ENCODE measurements around the gene CAPZB. TPM values are rescaled to one million over a fixed set of nuclear protein-coding genes. Genes with fewer than 3 reads are reported as not detected.

The CAPZB gene
- total RNA-seq, 1 donor from 2014 or later = 116 TPM

DNA sequence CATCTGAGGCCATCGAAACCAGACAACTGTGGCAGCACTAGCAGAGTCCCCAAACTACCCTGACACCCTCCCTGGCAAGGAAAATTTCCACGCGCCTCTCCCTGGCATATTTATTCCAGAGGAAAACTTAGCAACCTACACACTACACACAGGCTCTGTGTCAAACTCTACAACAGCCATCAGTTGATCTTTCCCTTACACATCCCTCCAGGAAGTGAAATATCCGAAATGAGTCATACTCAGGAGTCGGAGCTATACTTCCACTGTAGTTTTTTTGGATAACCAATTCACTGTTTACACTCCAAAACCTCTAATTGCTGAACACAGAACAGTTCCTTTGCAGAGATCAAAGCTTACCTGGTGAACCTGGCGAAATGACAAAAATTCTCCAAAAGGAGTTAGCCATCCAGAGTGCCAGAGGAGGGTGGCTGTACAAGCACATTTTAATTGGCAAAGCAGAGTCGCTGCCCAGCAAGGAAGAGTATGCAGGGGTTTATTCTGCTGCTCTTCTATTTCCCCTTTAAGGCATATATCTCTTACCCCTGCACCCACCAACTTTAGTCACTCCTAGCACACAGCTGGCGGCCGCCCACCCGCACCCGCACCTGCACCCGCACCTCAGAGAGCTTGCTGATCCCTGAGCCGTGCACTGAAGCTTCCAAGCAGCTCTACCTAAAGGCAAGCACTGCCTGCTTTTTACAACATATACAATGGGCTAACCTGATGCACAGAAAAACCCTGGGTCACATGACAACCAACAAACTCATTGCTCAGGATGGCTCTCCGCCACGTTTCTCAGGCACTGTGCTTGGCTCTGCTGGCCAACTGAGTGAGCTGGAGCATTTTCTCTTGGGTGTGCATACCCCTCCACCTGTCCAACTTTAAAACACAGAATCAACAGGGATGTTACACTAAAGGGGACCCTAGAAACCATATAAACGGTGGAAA, 54.9 kb downstream of the CAPZB start:
- no peak for DNase-seq (ENCODE audit: low read depth)

DNA sequence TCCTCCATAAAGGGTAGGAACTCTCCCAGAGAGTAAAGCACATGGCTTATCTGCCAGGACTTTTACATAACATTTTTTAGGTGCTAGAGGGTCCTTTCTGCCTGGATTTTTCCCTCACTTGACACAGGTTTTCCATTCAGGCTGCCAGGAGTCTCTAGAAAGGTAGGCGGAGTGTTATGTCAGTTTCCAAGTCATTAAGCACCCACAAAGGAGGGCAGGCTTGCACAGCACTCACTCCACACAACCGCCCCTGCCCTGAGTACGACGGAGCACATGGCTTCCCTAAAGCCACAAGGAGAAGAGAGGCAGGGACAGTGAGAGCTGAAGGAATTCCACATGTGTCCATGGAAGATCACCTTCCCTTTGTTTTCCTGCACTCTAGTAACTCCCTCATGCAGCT, 55.7 kb downstream of the CAPZB start:
- DNase-seq (ENCODE audit: low read depth) = no peak

GRCh38 chr1:19427087-19427781, 58.1 kb downstream of the CAPZB start:
- DNase-seq (ENCODE audit: low read depth) = peak; percentile 59

GRCh38 chr1:19426294-19427086, 58.8 kb downstream of the CAPZB start:
- no peak for DNase-seq (ENCODE audit: low read depth)

DNA sequence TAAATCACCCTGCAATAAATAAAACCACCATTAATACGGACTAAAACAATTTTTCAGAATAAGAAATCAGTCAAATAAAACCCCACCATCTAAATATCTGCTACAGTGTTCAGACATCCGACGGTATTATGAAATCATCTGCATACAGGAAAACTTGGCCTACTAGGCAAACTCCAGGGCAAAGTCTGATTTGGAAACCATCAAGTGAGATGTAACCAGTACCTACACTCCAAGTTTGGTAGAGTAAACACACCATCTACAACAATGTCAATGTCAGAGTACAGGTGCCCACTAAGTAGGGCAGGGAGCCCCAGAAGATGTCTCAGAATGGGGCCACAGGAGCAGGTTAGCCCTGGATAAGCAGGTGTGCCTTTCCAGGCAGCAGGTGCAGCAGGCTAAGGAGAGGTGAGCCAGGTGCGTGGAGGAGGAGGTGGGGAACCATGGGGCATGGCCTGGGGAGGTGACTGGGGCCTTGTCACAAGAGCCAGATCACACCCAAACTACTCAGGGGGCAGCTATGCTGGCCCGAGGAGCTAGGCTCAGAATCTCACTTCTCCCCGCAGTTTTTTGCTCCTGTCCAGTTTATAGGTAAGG, 59.6 kb downstream of the CAPZB start:
- no peak for DNase-seq (ENCODE audit: low read depth)

DNA sequence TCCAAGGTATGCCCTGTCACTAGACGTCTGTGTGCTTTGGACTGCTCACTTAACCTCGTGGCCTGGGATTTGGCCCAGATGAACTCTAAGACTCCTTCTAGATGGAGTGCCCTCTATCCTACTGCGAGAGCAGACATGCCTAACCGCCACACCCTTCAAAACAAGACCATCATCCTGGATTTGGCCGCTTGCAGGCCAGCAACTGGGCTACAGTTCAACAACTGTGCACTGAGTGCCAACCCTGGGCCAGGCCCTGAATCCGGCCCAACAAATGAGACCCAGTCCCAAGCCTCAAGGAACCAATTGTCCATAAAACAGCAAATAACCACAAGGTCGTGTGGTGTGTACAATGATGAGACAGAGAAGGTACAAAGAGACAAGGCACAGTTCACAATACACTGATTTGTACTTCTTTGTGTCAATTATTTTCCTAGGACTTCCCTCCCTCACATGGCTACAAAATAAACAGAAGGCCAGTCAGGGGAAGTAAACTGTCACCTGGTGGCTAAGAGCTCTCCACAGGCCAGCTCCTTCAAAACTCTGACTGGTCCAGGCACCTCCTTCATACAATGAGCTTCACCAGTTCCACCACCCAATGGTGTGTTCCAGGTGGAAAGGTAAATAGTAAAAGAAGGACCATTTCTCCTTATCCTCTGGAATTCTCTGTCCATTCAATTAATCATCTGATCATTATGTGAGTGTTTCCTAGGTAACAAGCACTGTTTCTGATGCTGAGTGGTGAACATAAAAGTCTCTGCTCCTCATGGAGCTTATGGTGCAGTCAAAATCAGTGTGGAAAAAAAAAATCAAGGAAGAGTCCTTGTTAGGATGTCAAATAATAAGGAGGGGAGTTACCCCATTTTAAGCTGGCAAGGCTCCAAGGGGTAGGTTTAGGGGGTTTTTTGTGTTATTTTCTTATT, 60.4 kb downstream of the CAPZB start:
- no peak for DNase-seq (ENCODE audit: low read depth)

GRCh38 chr1:19423130-19423529, 62.2 kb downstream of the CAPZB start:
- no peak for DNase-seq (ENCODE audit: low read depth)

DNA sequence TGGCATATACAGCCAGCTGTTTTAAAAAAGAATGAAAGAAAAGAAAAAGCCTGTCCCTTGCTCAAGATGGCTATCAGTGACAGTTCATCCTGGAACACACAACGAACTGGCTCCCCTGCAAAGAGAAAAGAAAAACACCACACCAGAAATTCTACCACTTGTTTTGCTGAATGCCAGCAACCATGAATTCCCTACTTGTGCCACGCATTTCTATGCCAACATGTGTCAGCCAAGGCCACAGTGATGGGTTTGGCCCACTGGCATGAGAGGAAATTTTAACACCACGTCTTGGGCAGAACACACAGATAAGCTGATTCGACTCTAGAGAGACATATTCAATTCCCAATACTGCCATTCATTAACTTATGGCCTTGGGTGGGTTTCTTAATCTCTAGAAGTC, 64.0 kb downstream of the CAPZB start:
- peak; percentile 42 for DNase-seq (ENCODE audit: low read depth)

- no peak for DNase-seq (ENCODE audit: low read depth)
Observed at GRCh38 chr1:19420606-19421005, 64.7 kb downstream of the CAPZB start.

DNA sequence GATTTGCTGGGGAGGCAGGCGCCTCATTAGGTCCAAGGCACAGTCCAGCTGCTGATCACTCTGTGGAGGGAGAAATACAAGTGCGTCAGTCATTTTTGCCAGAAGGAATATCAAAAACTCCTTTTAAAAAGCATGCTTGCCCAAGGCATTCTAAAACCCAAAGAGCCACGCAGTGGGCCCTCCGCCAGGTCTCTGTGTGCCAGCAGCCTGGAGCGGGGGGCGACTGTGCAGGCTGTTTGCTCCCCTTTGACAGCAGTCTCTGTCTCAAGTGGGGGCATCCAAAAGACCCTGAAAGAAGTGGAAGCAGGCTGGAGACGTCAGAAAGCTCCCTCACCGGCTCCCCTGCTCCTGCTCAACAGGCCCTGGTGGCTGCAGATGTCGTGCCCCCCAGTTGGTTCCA, 65.6 kb downstream of the CAPZB start:
- DNase-seq (ENCODE audit: low read depth) = no peak

- no peak for DNase-seq (ENCODE audit: low read depth)
Observed at GRCh38 chr1:19418503-19418971, 66.8 kb downstream of the CAPZB start.

DNA sequence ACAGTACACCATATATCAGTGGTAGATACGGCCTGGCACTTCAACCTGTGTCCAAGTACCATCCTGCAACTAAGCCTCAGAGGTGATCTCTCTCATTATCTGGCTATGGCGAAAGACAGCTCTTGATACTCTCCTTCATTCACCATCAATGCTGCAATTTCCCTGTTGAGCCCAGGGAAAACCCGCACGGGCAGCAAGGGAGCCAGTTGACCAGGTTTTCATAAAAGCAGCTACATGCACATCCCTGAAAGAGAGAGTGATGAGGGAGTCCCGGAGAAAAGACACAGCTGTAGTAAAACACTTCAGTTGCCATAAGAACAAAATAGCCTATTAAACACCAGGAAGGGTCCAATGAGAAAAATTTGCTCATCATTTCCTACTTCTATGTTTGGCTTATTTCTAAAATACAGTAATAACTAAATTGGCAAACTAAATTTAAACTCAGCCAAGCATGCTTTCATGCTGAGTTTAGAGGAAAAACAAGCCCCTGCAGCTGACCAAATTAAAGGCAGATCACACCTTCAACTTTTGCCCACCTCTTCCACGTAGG, 68.3 kb downstream of the CAPZB start:
- no peak for DNase-seq (ENCODE audit: low read depth)

DNA sequence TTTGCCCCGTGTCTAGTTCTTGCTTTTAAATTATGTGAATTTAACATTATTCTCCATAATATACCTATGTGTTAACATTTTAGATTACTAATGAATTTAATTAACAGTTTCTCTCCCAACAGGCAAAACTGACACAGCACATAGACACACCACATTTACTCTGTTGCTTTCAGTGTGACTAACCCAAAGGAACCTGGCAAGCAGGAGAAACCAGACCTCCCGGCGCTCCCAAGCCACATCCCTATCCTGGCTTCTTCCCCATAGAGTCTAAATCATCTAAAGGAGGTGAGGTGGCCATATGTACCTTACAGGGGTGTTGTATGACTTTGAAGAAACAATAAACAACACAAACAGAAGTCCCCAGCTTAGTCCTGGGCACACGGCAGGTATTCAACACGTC, 69.2 kb downstream of the CAPZB start:
- no peak for DNase-seq (ENCODE audit: low read depth)

GRCh38 chr1:19414515-19415121, 70.7 kb downstream of the CAPZB start:
- no peak for DNase-seq (ENCODE audit: low read depth)

- DNase-seq (ENCODE audit: low read depth) = no peak
Observed at GRCh38 chr1:19413999-19414398, 71.3 kb downstream of the CAPZB start.

GRCh38 chr1:19412654-19413053, 72.7 kb downstream of the CAPZB start:
- no peak for DNase-seq (ENCODE audit: low read depth)

DNA sequence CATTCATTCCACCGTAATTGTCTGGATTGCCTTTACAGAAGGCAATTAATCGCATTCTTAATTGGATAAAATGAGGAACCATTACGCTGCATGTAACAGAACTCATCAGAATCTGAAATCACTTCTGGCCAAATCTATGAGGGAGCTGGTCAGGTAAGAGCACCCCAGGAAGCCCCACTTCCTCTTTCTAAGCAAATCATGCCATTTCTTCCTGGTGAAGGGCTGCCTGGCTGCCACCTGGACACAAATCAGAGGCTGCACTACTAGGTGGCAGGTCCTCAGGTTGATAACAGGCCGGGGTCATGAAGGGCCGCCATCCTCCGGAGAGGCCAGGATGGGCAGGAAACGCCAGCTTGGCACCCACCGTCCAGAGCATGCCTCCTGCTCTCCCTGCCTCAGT, 73.7 kb downstream of the CAPZB start:
- no peak for DNase-seq (ENCODE audit: low read depth)

GRCh38 chr1:19410393-19410792, 74.9 kb downstream of the CAPZB start:
- DNase-seq (ENCODE audit: low read depth) = no peak
